ENCODE data around the gene CACNA2D2. TPM values are rescaled to one million over a fixed set of nuclear protein-coding genes. Genes with fewer than 3 reads are reported as not detected.

Gene CACNA2D2
- total RNA-seq, 1 donor from 2014 or later, result 5.0 TPM

DNA sequence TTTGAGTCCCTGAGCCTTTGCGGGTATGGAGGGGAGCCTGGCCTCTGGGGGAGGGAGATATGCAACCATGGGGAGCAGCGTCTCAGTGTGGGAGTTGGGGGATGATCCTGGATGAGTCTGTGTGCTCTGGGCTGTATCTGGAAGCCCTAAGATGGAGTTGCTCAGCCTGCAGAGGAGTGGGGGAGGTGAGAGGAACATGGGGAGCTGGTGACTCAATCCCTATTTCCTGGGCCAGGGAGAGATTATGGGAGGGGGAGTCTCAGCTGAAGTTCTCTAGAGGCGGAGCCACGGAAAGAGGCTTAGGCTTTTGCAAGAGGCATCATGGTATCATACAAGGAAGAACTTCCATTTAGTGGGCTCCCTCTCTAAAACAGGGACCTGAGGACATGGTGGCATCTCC lies 84.6 kb downstream of the CACNA2D2 start:
- no peak overlapping the region for H3K27ac Mint-ChIP-seq (ENCODE audit: unreplicated experiment)
- no peak overlapping the region for H3K4me3 Mint-ChIP-seq (ENCODE audit: unreplicated experiment)
- DNase-seq, result no peak
- TF ChIP-seq CTCF (IDR thresholded peaks at IDR 0.05; ENCODE audit: partially characterized antibody, unreplicated experiment), result no peak
- H3K9me3 Mint-ChIP-seq (ENCODE audit: unreplicated experiment), result peaks cover 5% of the 10 kb centered on the region
- H3K4me1 Mint-ChIP-seq (ENCODE audit: low read depth, unreplicated experiment), result peaks cover 2% of the 10 kb centered on the region
- no peaks in the 10 kb centered on the region for H3K36me3 Mint-ChIP-seq (ENCODE audit: unreplicated experiment)
- H3K27me3 Mint-ChIP-seq (ENCODE audit: unreplicated experiment), result peaks cover 2% of the 10 kb centered on the region

- no peak overlapping the region for H3K4me3 Mint-ChIP-seq (ENCODE audit: unreplicated experiment)
- no peak overlapping the region for H3K27ac Mint-ChIP-seq (ENCODE audit: unreplicated experiment)
- TF ChIP-seq CTCF (IDR thresholded peaks at IDR 0.05; ENCODE audit: partially characterized antibody, unreplicated experiment), result no peak
- H3K9me3 Mint-ChIP-seq (ENCODE audit: unreplicated experiment), result peaks cover 5% of the 10 kb centered on the region
- H3K36me3 Mint-ChIP-seq (ENCODE audit: unreplicated experiment), result no peaks in the 10 kb centered on the region
- H3K4me1 Mint-ChIP-seq (ENCODE audit: low read depth, unreplicated experiment), result peaks cover 2% of the 10 kb centered on the region
- DNase-seq, result no peak
- H3K27me3 Mint-ChIP-seq (ENCODE audit: unreplicated experiment), result peaks cover 2% of the 10 kb centered on the region
Observed at GRCh38 chr3:50417637-50418033, 85.8 kb downstream of the CACNA2D2 start.

DNA sequence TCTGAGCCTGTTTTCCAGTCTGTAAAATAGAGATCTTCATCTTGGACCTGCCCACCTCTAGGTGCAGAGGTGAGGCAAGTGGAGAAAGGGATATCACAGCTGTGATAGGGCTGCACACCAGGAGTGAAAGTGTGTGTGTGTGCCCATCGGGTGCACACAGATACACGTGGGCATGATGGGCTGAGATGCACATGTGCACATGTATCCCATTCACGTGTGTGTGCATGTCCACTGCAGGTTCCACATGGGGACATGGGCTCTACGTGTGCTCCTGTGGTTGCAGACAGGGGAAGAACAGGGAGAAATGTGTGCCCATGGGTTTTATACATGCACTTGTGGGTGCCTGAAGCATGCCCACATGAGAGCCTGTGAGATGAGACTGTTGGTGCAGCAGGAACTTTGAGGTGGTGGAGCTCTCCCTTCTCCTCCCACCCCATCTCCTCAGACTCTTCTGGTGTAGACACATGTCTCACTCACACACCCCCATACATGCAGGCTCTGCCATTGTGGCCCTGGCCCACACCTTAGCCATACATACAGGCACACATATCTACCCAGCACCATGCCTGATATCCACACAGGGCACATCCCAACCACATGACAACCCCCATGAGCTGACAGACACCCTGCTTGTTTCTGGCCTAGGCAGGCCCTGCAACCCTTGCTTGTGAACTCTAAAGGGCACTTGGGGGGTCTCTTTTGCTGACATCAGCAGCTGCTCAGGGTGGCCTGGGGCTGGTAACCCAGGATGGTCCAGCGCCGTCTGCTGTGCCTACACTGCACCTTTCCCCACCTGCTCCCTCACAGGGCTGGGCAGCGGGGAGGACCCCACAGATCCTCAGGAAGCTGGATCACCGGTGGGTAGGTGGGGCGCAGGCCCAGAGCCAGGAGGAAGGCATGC lies 86.4 kb downstream of the CACNA2D2 start:
- Mint-ChIP-seq H3K4me1 (ENCODE audit: low read depth, unreplicated experiment) (peaks cover 2% of the 10 kb centered on the region), H3K4me3 (ENCODE audit: unreplicated experiment) (no peak overlapping the region), H3K36me3 (ENCODE audit: unreplicated experiment) (no peaks in the 10 kb centered on the region), H3K27ac (ENCODE audit: unreplicated experiment) (no peak overlapping the region), H3K9me3 (ENCODE audit: unreplicated experiment) (peaks cover 5% of the 10 kb centered on the region), H3K27me3 (ENCODE audit: unreplicated experiment) (peaks cover 2% of the 10 kb centered on the region)
- no peak for TF ChIP-seq CTCF (IDR thresholded peaks at IDR 0.05; ENCODE audit: partially characterized antibody, unreplicated experiment)
- no peak for DNase-seq

GRCh38 chr3:50415816-50416215 lies 87.6 kb downstream of the CACNA2D2 start:
- no peak for DNase-seq
- Mint-ChIP-seq H3K4me3 (ENCODE audit: unreplicated experiment) (no peak overlapping the region), H3K4me1 (ENCODE audit: low read depth, unreplicated experiment) (peaks cover 2% of the 10 kb centered on the region), H3K9me3 (ENCODE audit: unreplicated experiment) (peaks cover 3% of the 10 kb centered on the region), H3K36me3 (ENCODE audit: unreplicated experiment) (no peaks in the 10 kb centered on the region), H3K27ac (ENCODE audit: unreplicated experiment) (peak overlapping the region; percentile 11), H3K27me3 (ENCODE audit: unreplicated experiment) (peaks cover 2% of the 10 kb centered on the region)
- no peak for TF ChIP-seq CTCF (IDR thresholded peaks at IDR 0.05; ENCODE audit: partially characterized antibody, unreplicated experiment)

DNA sequence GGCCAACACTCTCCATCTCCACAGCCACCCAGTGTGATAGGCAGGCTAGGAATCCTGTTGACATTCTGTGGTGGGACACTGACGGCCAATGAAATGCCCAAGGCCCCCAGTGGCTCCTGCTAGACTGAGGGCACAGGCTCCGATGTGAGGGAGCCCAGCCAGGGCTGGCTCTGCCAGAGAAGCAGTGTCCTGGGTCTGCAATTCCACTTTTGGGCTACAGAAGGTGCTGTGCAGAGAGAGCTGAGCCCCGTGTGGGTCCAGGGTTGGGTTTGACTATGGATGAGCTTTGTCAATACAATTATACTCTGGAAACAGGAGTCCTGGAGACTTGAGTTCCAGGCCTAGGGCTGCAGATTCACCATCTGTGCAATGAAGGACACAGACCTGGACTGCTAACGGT lies 88.4 kb downstream of the CACNA2D2 start:
- Mint-ChIP-seq H3K4me3 (ENCODE audit: unreplicated experiment) (no peak overlapping the region), H3K36me3 (ENCODE audit: unreplicated experiment) (no peaks in the 10 kb centered on the region), H3K27ac (ENCODE audit: unreplicated experiment) (no peak overlapping the region), H3K9me3 (ENCODE audit: unreplicated experiment) (peaks cover 3% of the 10 kb centered on the region), H3K4me1 (ENCODE audit: low read depth, unreplicated experiment) (peaks cover 2% of the 10 kb centered on the region), H3K27me3 (ENCODE audit: unreplicated experiment) (peaks cover 2% of the 10 kb centered on the region)
- no peak for DNase-seq
- TF ChIP-seq CTCF (IDR thresholded peaks at IDR 0.05; ENCODE audit: partially characterized antibody, unreplicated experiment), result no peak

All from glutamatergic neuron (in vitro differentiated cells).